IMR-90 (cell line): ENCODE measurements around the gene PLEKHF1. TPM values are rescaled to one million over a fixed set of nuclear protein-coding genes. Genes with fewer than 3 reads are reported as not detected.

ENCODE experiments used
- ATAC-seq: fragments of 200-7000 bp; cut with Tn5 transposase; 2 replicates; pipeline ENCODE4 v1.9.1; 2020; ENCODE audit warnings: low read depth, mild to moderate bottlenecking, moderate library complexity
- BruUV-seq: library from RNA; stranded (reverse); fragments of 400-500 nt; replicated peaks from 2 replicates; lab custom pipeline; 2021; lab: Mats Ljungman, UMichigan
- CTCF ChIA-PET: fragments of 300-600 bp; formaldehyde crosslinking; extraction: SDS; loops from one replicate; lab custom pipeline; 2021; ENCODE audit warnings: antibody characterized with exemption; lab: Yijun Ruan, JAX
- POLR2A ChIA-PET: fragments of 300-600 bp; sonication (Branson Sonifier 250); formaldehyde crosslinking; loops from one replicate; lab custom pipeline; 2022; ENCODE audit warnings: antibody characterized with exemption; ENCODE audit not compliant: unreplicated experiment; lab: Charles Lee
- DNase-seq: peaks from one replicate; pipeline ENCODE4 v3.0.0; 2013
- H2AFZ ChIP-seq: replicated peaks from 2 replicates; pipeline ENCODE3; 2013; ENCODE audit warnings: low read length, mild to moderate bottlenecking; ENCODE audit not compliant: poor library complexity
- H2AK5ac ChIP-seq: 2 replicates; pipeline ENCODE4 v1.6.1; 2013; ENCODE audit warnings: low read depth, low read length, inconsistent platforms
- H2AK9ac ChIP-seq: replicated peaks from 2 replicates; pipeline ENCODE3; 2013; ENCODE audit warnings: mild to moderate bottlenecking, low read depth, low read length, moderate library complexity; ENCODE audit not compliant: poor library complexity
- H2BK120ac ChIP-seq: 2 replicates; pipeline ENCODE4 v1.6.1; 2013; ENCODE audit warnings: low read depth, low read length, inconsistent platforms
- H2BK15ac ChIP-seq: 3 replicates; pipeline ENCODE4 v1.6.1; 2013; ENCODE audit warnings: low read depth, low read length, inconsistent platforms
- H2BK20ac ChIP-seq: 2 replicates; pipeline ENCODE4 v1.6.1; 2013; ENCODE audit warnings: low read depth, mild to moderate bottlenecking, inconsistent platforms, low read length, moderate library complexity
- H2BK5ac ChIP-seq: 2 replicates; pipeline ENCODE4 v1.6.1; 2013; ENCODE audit warnings: mild to moderate bottlenecking, low read depth, low read length, inconsistent platforms; ENCODE audit not compliant: poor library complexity, severe bottlenecking
- H3K14ac ChIP-seq: replicated peaks from 2 replicates; pipeline ENCODE4 v1.6.1; 2013; ENCODE audit warnings: low read depth, low read length, inconsistent platforms
- H3K18ac ChIP-seq: 2 replicates; pipeline ENCODE4 v1.6.1; 2013; ENCODE audit warnings: low read depth, low read length, control low read depth
- H3K23ac ChIP-seq: 2 replicates; pipeline ENCODE4 v1.6.1; 2013; ENCODE audit warnings: low read depth, low read length, inconsistent platforms
- H3K27ac ChIP-seq: 2 replicates; pipeline ENCODE4 v1.5.1; 2013; ENCODE audit warnings: mild to moderate bottlenecking, control low read depth, low read length; ENCODE audit not compliant: insufficient read depth
- H3K27me3 ChIP-seq: 2 replicates; pipeline ENCODE4 v1.6.1; 2013; ENCODE audit warnings: low read length; ENCODE audit not compliant: control insufficient read depth, insufficient read depth
- H3K36me3 ChIP-seq: 2 replicates; pipeline ENCODE4 v1.6.1; 2013; ENCODE audit warnings: low read length, mixed read lengths; ENCODE audit not compliant: control insufficient read depth, insufficient read depth
- H3K4ac ChIP-seq: 2 replicates; pipeline ENCODE4 v1.6.1; 2013; ENCODE audit warnings: low read depth, low read length, inconsistent platforms
- H3K4me1 ChIP-seq: 2 replicates; pipeline ENCODE4 v1.6.1; 2013; ENCODE audit warnings: low read length, mixed read lengths; ENCODE audit not compliant: control insufficient read depth, insufficient read depth
- H3K4me2 ChIP-seq: 2 replicates; pipeline ENCODE4 v1.6.1; 2013; ENCODE audit warnings: low read depth, mild to moderate bottlenecking, control low read depth, low read length, moderate library complexity
- H3K4me3 ChIP-seq: 2 replicates; pipeline ENCODE4 v1.5.1; 2013; ENCODE audit warnings: low read depth, mild to moderate bottlenecking, control low read depth, low read length, moderate library complexity; ENCODE audit not compliant: insufficient read depth
- H3K56ac ChIP-seq: 2 replicates; pipeline ENCODE4 v1.6.1; 2013; ENCODE audit warnings: low read length, inconsistent platforms; ENCODE audit not compliant: insufficient read depth; ENCODE audit errors: extremely low read depth
- H3K79me1 ChIP-seq, 2 experiments: 2 replicates each; pipeline ENCODE4 v1.6.1; 2013; ENCODE audit warnings: low read length in 2 of 2, inconsistent platforms in 1 of 2, low read depth in 1 of 2
- H3K9ac ChIP-seq: 2 replicates; pipeline ENCODE4 v1.6.1; 2013; ENCODE audit warnings: low read depth, low read length, control low read depth
- H3K9me1 ChIP-seq: 2 replicates; pipeline ENCODE4 v1.6.1; 2013; ENCODE audit warnings: low read length, inconsistent platforms; ENCODE audit not compliant: insufficient read depth
- H3K9me3 ChIP-seq: 2 replicates; pipeline ENCODE4 v1.6.1; 2013; ENCODE audit warnings: low read length; ENCODE audit not compliant: control insufficient read depth, insufficient read depth
- H4K20me1 ChIP-seq: 2 replicates; pipeline ENCODE4 v1.6.1; 2013; ENCODE audit warnings: low read length, inconsistent platforms; ENCODE audit not compliant: insufficient read depth
- H4K5ac ChIP-seq: 2 replicates; pipeline ENCODE4 v1.6.1; 2013; ENCODE audit warnings: mild to moderate bottlenecking, low read depth, low read length, control low read depth
- H4K8ac ChIP-seq, 2 experiments: 2 replicates each; pipeline ENCODE4 v1.6.1; 2013; ENCODE audit warnings: low read depth in 2 of 2, low read length in 2 of 2, control low read depth in 1 of 2, inconsistent platforms in 1 of 2
- H4K91ac ChIP-seq: 2 replicates; pipeline ENCODE4 v1.6.1; 2013; ENCODE audit warnings: low read depth, low read length, inconsistent platforms; ENCODE audit not compliant: insufficient read depth
- BHLHE40 ChIP-seq: fragments of 150-350 bp; IDR thresholded peaks from 2 replicates; pipeline ENCODE4 v1.6.1; 2016; ENCODE audit warnings: mild to moderate bottlenecking, low read depth, low read length
- CEBPB ChIP-seq: IDR thresholded peaks from 2 replicates; pipeline ENCODE4 v1.6.1; 2012; ENCODE audit warnings: low read depth, low read length, improper control_type of control experiment
- CHD1 ChIP-seq: IDR thresholded peaks from 2 replicates; pipeline ENCODE4 v1.6.1; 2012; ENCODE audit warnings: low read depth, low read length, improper control_type of control experiment
- FOS ChIP-seq: fragments of 150-350 bp; IDR thresholded peaks from 2 replicates; pipeline ENCODE4 v1.6.1; 2016; ENCODE audit warnings: low read depth, low read length
- MAFK ChIP-seq: IDR thresholded peaks from 2 replicates; pipeline ENCODE4 v1.6.1; 2012; ENCODE audit warnings: low read depth, low read length, improper control_type of control experiment
- MAZ ChIP-seq: IDR thresholded peaks from 2 replicates; pipeline ENCODE4 v1.6.1; 2012; ENCODE audit warnings: low read depth, mild to moderate bottlenecking, low read length, improper control_type of control experiment, moderate library complexity, borderline replicate concordance
- MXI1 ChIP-seq: IDR thresholded peaks from 2 replicates; pipeline ENCODE4 v1.6.1; 2012; ENCODE audit warnings: low read depth, mild to moderate bottlenecking, low read length, moderate library complexity, borderline replicate concordance
- NFE2L2 ChIP-seq: fragments of 150-350 bp; IDR thresholded peaks from 2 replicates; pipeline ENCODE4 v1.6.1; 2016; ENCODE audit warnings: low read depth, mild to moderate bottlenecking, low read length
- POLR2A ChIP-seq: IDR thresholded peaks from 2 replicates; pipeline ENCODE4 v1.6.1; 2012; ENCODE audit warnings: mild to moderate bottlenecking, low read depth, low read length
- RAD21 ChIP-seq: IDR thresholded peaks from 2 replicates; pipeline ENCODE4 v1.6.1; 2012; ENCODE audit warnings: low read length, improper control_type of control experiment
- RCOR1 ChIP-seq: IDR thresholded peaks from 2 replicates; pipeline ENCODE4 v1.6.1; 2012; ENCODE audit warnings: mild to moderate bottlenecking, low read length, improper control_type of control experiment; ENCODE audit not compliant: insufficient replicate concordance
- RFX5 ChIP-seq: IDR thresholded peaks from 2 replicates; pipeline ENCODE4 v1.8.0; 2012; ENCODE audit warnings: low read depth, mild to moderate bottlenecking, low read length, moderate library complexity
- SMC3 ChIP-seq: fragments of 150-350 bp; IDR thresholded peaks from 2 replicates; pipeline ENCODE4 v1.6.1; 2016; ENCODE audit warnings: low read depth, mild to moderate bottlenecking, antibody characterized with exemption, low read length, moderate library complexity
- WGBS, 2 experiments: methylation state at CpG; one replicate each; pipeline versions ENCODE4 v1.1.5 to v1.1.7; 2013; ENCODE audit warnings: missing lambda C conversion rate in 2 of 2; ENCODE audit not compliant: insufficient read length in 1 of 2; ENCODE audit errors: extremely low coverage in 2 of 2; 5-methylcytosine and 5-hydroxymethylcytosine counted together
- dilution Hi-C: fragments of 300-500 bp; cut with HindIII; formaldehyde crosslinking; loops from one replicate; pipeline ENCODE4 v1.14.3; 2018; ENCODE audit warnings: low sequenced_read_pairs; ENCODE audit not compliant: unreplicated experiment
- in situ Hi-C: fragments of 300-500 bp; cut with MboI; formaldehyde crosslinking; loops from 3 replicates; pipeline ENCODE4 v1.14.3; 2019; ENCODE audit warnings: low sequenced_read_pairs, inconsistent platforms, mixed read lengths
- intact Hi-C: fragments of 100-400 bp; cut with micrococcal nuclease; formaldehyde crosslinking; loops from 2 replicates; pipeline ENCODE4 v1.10.0; 2022
- polyA plus RNA-seq, 3 experiments: library from polyadenylated mRNA; depleted of rRNA; stranded (reverse); fragments of >200 nt; gene quantifications; 2 replicates each; pipeline ENCODE4 v1.2.3, GENCODE V29; 2012; ENCODE audit warnings: low replicate concordance in 1 of 3
- total RNA-seq: library from RNA; depleted of rRNA; stranded (reverse); fragments of >200 nt; gene quantifications from 2 replicates; pipeline ENCODE4 v1.2.3, GENCODE V29; 2012
- TF ChIP-seq, protein P1 (sequence below): fragments of 150-350 bp; IDR thresholded peaks from 2 replicates; pipeline ENCODE4 v1.6.1; 2017; ENCODE audit warnings: mild to moderate bottlenecking, antibody characterized with exemption, low read length, low read depth
- TF ChIP-seq, protein P2 (sequence below): fragments of 150-350 bp; IDR thresholded peaks from 2 replicates; pipeline ENCODE4 v1.6.1; 2016; ENCODE audit warnings: low read depth, mild to moderate bottlenecking, low read length, moderate library complexity, borderline replicate concordance
- TF ChIP-seq, protein P3 (sequence below): conservative IDR thresholded peaks from 2 replicates; pipeline ENCODE4 v1.5.1; 2012; ENCODE audit warnings: mild to moderate bottlenecking, low read depth, low read length, improper control_type of control experiment

The PLEKHF1 gene
- total and polyA plus RNA-seq, 2 of the 4 experiments (the other 2 are of a cell fraction), result 5.0 to 6.6 TPM

DNA sequence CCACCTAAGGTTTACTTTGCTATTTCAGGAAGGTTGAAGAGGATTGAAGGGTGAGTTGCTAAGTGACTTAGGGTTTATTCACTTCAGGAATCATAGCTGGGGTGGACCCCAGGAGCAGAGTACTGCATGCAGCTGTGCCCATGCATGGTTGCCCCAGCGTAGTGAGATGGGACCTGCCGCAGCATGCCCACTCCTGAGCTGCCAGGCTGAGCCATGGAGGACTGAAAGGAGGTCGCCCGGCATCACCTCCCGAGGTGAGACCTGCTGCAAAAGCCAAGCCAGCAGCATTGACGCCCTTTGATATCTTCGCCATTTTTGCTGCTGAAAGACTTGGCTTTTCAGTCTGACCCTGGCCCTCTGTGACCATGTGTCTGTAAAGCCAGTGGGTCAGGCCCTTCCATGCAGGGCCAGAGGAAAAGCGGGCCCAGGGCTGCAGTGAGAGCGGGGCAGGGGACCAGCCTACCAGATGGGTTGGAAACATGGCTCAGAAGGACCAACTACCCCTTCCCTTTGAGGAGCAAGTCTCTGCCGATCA is 49.3 kb upstream of the PLEKHF1 start:
- H2BK20ac ChIP-seq, result no peak overlapping the region
- H3K4me1 ChIP-seq, result no peaks in the 10 kb centered on the region
- H3K79me1 ChIP-seq, result no peaks in the 10 kb centered on the region
- no peak overlapping the region for H3K56ac ChIP-seq
- H3K23ac ChIP-seq, result no peak overlapping the region
- H3K18ac ChIP-seq, result no peak overlapping the region
- H4K8ac ChIP-seq, result no peak overlapping the region
- H2AK5ac ChIP-seq, result no peak overlapping the region
- no peaks in the 10 kb centered on the region; the same call in 1 of the 2 replicates for H3K27me3 ChIP-seq
- intact Hi-C loops (no loop called here), in situ Hi-C loops (no loop called here), dilution Hi-C loops (no loop called here)
- no peak overlapping the region for H3K9ac ChIP-seq
- H4K91ac ChIP-seq, result no peak overlapping the region
- no peak for DNase-seq
- no peak overlapping the region for H2BK5ac ChIP-seq
- ChIA-PET CTCF (no interaction called here), POLR2A (no interaction called here)
- no peak overlapping the region for H2AK9ac ChIP-seq
- BruUV-seq, result no TSS peak
- H3K27ac ChIP-seq, result no peak overlapping the region
- H3K4me2 ChIP-seq, result no peak overlapping the region
- H4K20me1 ChIP-seq, result no peaks in the 10 kb centered on the region
- ATAC-seq, result no peak
- no peaks in the 10 kb centered on the region for H3K9me3 ChIP-seq
- peak overlapping the region; percentile 32 for H2AFZ ChIP-seq
- no peak overlapping the region for H3K14ac ChIP-seq
- no peak overlapping the region for H3K4me3 ChIP-seq
- H4K5ac ChIP-seq, result no peak overlapping the region
- WGBS, 2 experiments, result 94% methylated on average over 2 of the region's 10 CpGs; no CpG with 5 or more reads in 1 of the 2 experiments
- H3K9me1 ChIP-seq, result no peaks in the 10 kb centered on the region
- H3K4ac ChIP-seq, result no peak overlapping the region
- no peak overlapping the region for H2BK15ac ChIP-seq
- peaks cover 46% of the 10 kb centered on the region for H3K36me3 ChIP-seq
- no peak overlapping the region for H2BK120ac ChIP-seq
- TF ChIP-seq POLR2A (no peak), MAZ (no peak), MAFK (no peak), RCOR1 (no peak), NFE2L2 (no peak), SMC3 (no peak), BHLHE40 (no peak), RAD21 (no peak), MXI1 (no peak), RFX5 (no peak), CEBPB (no peak), FOS (no peak), CHD1 (no peak)
- TF ChIP-seq, protein P1, sequence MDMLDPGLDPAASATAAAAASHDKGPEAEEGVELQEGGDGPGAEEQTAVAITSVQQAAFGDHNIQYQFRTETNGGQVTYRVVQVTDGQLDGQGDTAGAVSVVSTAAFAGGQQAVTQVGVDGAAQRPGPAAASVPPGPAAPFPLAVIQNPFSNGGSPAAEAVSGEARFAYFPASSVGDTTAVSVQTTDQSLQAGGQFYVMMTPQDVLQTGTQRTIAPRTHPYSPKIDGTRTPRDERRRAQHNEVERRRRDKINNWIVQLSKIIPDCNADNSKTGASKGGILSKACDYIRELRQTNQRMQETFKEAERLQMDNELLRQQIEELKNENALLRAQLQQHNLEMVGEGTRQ, result no peak
- TF ChIP-seq, protein P2, sequence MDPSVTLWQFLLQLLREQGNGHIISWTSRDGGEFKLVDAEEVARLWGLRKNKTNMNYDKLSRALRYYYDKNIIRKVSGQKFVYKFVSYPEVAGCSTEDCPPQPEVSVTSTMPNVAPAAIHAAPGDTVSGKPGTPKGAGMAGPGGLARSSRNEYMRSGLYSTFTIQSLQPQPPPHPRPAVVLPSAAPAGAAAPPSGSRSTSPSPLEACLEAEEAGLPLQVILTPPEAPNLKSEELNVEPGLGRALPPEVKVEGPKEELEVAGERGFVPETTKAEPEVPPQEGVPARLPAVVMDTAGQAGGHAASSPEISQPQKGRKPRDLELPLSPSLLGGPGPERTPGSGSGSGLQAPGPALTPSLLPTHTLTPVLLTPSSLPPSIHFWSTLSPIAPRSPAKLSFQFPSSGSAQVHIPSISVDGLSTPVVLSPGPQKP, result no peak
- TF ChIP-seq, protein P3, sequence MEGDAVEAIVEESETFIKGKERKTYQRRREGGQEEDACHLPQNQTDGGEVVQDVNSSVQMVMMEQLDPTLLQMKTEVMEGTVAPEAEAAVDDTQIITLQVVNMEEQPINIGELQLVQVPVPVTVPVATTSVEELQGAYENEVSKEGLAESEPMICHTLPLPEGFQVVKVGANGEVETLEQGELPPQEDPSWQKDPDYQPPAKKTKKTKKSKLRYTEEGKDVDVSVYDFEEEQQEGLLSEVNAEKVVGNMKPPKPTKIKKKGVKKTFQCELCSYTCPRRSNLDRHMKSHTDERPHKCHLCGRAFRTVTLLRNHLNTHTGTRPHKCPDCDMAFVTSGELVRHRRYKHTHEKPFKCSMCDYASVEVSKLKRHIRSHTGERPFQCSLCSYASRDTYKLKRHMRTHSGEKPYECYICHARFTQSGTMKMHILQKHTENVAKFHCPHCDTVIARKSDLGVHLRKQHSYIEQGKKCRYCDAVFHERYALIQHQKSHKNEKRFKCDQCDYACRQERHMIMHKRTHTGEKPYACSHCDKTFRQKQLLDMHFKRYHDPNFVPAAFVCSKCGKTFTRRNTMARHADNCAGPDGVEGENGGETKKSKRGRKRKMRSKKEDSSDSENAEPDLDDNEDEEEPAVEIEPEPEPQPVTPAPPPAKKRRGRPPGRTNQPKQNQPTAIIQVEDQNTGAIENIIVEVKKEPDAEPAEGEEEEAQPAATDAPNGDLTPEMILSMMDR, result no peak
